Motor neuron (in vitro differentiated cells): ENCODE measurements around the gene UPP2. TPM values are rescaled to one million over a fixed set of nuclear protein-coding genes. Genes with fewer than 3 reads are reported as not detected.

Experiments used
- ATAC-seq, 8 experiments: fragments of 200-7000 bp; cut with Tn5 transposase; replicated peaks in 6 of 8; 2 replicates each; pipeline ENCODE4 v1.8.0; 2021; ENCODE audit warnings: mild to moderate bottlenecking in 8 of 8, moderate library complexity in 8 of 8
- H3K27ac ChIP-seq, 2 donors: fragments of 250-450 bp; sonication (Bioruptor Pico); 2 replicates each; pipeline ENCODE4 v1.9.0; 2021; ENCODE audit warnings: antibody characterized with exemption in 2 of 2, mild to moderate bottlenecking in 2 of 2, moderate library complexity in 1 of 2
- H3K4me1 ChIP-seq, 2 donors: fragments of 250-450 bp; sonication (Bioruptor Pico); replicated peaks in 1 of 2; 2 replicates each; pipeline ENCODE4 v1.6.1; 2021; ENCODE audit warnings: antibody characterized with exemption in 2 of 2, mild to moderate bottlenecking in 2 of 2, moderate library complexity in 1 of 2
- H3K4me3 ChIP-seq, 5 donors: fragments of 250-450 bp; sonication (Bioruptor Pico); 2 replicates each; pipeline ENCODE4 v1.9.0; 2021; ENCODE audit warnings: antibody characterized with exemption in 5 of 5, mild to moderate bottlenecking in 5 of 5, moderate library complexity in 4 of 5
- WGBS, 10 experiments: fragments of 450-650 bp; shearing (Covaris generic); methylation state at CpG; one replicate each; pipeline ENCODE4 v1.0.0; 2022; 5-methylcytosine and 5-hydroxymethylcytosine counted together
- in situ Hi-C, 9 experiments: fragments of 400-800 bp; cut with MboI; loops; one replicate each; pipeline ENCODE4 v1.15.0; 2021; ENCODE audit warnings: low sequenced_read_pairs in 9 of 9, low pct_unique_long_range_greater_than_20kb in 2 of 9; ENCODE audit not compliant: unreplicated experiment in 9 of 9
- total RNA-seq, 8 experiments: library from RNA; unstranded; fragments of 300-600 nt; gene quantifications; 2 replicates each; pipeline versions ENCODE4 v1.2.3 to v1.2.4, GENCODE V29; 2022

Gene UPP2
- total RNA-seq = 1 to 10 TPM in 1 of 8 experiments, under 1 TPM in 5, not detected in 2; 0.05 to 1.1 (median 0.19) TPM

DNA sequence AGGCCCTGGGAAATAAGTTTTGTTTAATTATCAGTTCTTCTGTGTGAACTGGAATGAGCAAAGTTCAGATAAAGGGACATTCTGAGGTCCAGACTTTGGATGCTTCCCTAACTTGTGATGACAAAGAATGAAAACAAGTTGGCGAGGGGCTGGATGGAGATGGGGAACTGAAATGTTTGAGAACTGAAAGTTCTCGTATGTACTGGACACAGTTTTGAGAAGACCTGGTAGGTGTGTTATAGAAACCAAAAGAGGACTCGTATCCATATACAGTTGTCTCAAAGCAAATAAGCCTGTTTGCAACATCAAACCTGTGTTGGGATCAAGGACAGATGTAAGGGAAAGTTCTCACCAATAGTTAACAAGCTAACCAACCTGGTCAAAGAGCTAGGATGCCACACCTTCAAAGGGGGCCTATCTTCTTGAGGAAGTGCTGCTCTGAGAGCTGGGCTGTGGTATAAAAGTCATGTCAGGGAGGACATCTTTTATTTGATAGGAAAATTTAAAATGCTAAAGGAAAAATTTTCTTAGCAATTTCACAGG is at the start of gene UPP2:
UPP2 (plus strand) TSS at position 493 of the 543 bp plus-strand sequence. CDS start 188 bp downstream, outside the sequence.
- no peak within 1 kb of the TSS for H3K4me3 ChIP-seq
- no peak within 1 kb of the TSS for H3K27ac ChIP-seq
- 33 to 100% (median 86%) methylated on average over 1 to 3 of the region's 3 CpGs; no CpG with 5 or more reads in 4 of the 10 experiments for WGBS, 10 experiments
- ATAC-seq = no peak
- in situ Hi-C loops = no loop called here
- H3K4me1 ChIP-seq = no peaks in the 10 kb centered on the region

DNA sequence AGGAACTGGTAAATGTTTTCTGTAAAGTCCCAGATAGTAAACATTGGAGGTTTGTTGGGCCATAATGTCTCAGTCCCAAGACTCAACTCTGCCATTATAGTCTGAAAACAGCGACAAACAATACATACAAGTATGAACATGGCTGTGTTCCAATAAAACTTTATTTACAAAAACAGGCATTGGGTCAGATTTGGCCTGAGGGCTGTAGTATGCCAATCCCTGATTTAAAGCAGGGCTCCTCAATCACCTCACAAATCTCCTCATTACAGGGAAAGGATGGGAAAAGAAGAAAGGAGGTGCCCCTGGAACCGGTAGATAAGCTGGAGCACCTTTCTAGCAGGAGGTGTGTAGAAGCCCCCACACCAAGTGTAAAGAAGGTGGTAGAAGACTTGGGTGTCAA is 48.9 kb upstream of the UPP2 start:
- in situ Hi-C loops = no loop called here
- no peak overlapping the region for H3K4me3 ChIP-seq
- H3K27ac ChIP-seq = no peak overlapping the region
- WGBS, 10 experiments = 14 to 100% (median 77%) methylated on average over 1 to 2 of the region's 2 CpGs; no CpG with 5 or more reads in 3 of the 10 experiments
- H3K4me1 ChIP-seq = no peaks in the 10 kb centered on the region
- no peak for ATAC-seq

DNA sequence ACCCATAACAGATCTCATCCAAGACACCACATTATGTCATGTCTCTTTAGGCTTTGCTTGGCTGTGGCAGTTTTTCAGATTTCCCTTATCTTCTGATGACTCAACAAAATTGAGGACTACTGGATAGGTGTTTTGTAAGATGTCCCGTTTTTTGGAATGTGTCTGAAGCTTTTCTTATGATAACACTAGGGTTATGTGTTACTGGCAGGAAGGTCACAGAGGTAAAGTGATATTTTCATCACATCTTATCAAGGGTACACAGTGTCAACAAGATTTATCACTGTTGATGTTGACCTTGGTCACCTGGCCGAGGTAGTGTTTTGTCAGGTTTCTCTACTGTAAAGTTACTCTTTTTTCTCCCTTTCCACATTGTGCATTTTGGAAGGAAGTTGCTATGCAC is 44.8 kb upstream of the UPP2 start:
- H3K27ac ChIP-seq = no peak overlapping the region
- no peaks in the 10 kb centered on the region for H3K4me1 ChIP-seq
- 0 to 100% (median 60%) methylated on average over 1 to 2 of the region's 2 CpGs; no CpG with 5 or more reads in 1 of the 10 experiments for WGBS, 10 experiments
- in situ Hi-C loops = no loop called here
- no peak overlapping the region for H3K4me3 ChIP-seq
- no peak for ATAC-seq

- no peak overlapping the region for H3K4me3 ChIP-seq
- no peaks in the 10 kb centered on the region for H3K4me1 ChIP-seq
- no peak for ATAC-seq
- in situ Hi-C loops = no loop called here
- 20 to 68% (median 45%) methylated on average over 1 to 2 of the region's 2 CpGs; no CpG with 5 or more reads in 2 of the 10 experiments for WGBS, 10 experiments
- H3K27ac ChIP-seq = no peak overlapping the region
Measured at GRCh38 chr2:158060160-158060834, 41.4 kb upstream of the UPP2 start.

GRCh38 chr2:158060835-158061435 is 40.7 kb upstream of the UPP2 start:
- Histone ChIP-seq H3K4me3 (no peak overlapping the region), H3K4me1 (no peaks in the 10 kb centered on the region), H3K27ac (no peak overlapping the region)
- 6 to 96% (median 86%) methylated on average over 1 to 5 of the region's 5 CpGs; no CpG with 5 or more reads in 3 of the 10 experiments for WGBS, 10 experiments
- in situ Hi-C loops = no loop called here
- ATAC-seq = peak in 2 of 8 experiments; percentile 84 to 94

- H3K4me3 ChIP-seq = no peak overlapping the region
- in situ Hi-C loops = no loop called here
- WGBS, 10 experiments = 44 to 100% (median 76%) methylated on average over 1 to 5 of the region's 5 CpGs; no CpG with 5 or more reads in 2 of the 10 experiments
- H3K27ac ChIP-seq = no peak overlapping the region
- no peak for ATAC-seq
- no peaks in the 10 kb centered on the region for H3K4me1 ChIP-seq
Measured at GRCh38 chr2:158061763-158062162, 39.9 kb upstream of the UPP2 start.

GRCh38 chr2:158066046-158066713 is 35.5 kb upstream of the UPP2 start:
- H3K27ac ChIP-seq = no peak overlapping the region
- no peak for ATAC-seq
- in situ Hi-C loops = no loop called here
- H3K4me1 ChIP-seq = no peaks in the 10 kb centered on the region
- no peak overlapping the region for H3K4me3 ChIP-seq
- WGBS, 10 experiments = 17 to 100% (median 90%) methylated on average over 1 to 3 of the region's 3 CpGs; no CpG with 5 or more reads in 2 of the 10 experiments

DNA sequence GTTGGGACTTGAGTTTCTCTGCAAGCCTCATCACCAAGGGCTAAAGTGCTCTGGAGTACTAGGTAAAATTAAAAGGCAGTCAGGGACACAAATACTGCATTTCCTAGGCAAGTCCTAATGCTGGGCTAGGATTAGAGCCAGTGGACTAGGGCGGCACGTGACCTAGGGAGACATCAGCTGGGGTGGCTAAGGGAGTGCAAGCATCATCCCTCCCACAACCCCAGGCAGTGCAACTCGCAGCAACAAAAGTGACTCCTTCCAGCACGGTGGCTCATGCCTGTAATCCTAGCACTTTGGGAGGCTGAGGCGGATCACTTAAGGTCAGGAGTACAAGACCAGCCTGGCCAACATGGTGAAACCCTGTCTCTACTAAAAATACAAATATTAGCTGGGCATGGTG is 30.7 kb upstream of the UPP2 start:
- no peak overlapping the region for H3K27ac ChIP-seq
- in situ Hi-C loops = no loop called here
- H3K4me1 ChIP-seq = no peaks in the 10 kb centered on the region
- 0 to 100% (median 85%) methylated on average over 1 to 3 of the region's 5 CpGs; no CpG with 5 or more reads in 4 of the 10 experiments for WGBS, 10 experiments
- no peak overlapping the region for H3K4me3 ChIP-seq
- ATAC-seq = no peak

- no peak for ATAC-seq
- no peaks in the 10 kb centered on the region for H3K4me1 ChIP-seq
- H3K4me3 ChIP-seq = no peak overlapping the region
- WGBS, 10 experiments = no CpG with 5 or more reads among the region's 1 CpG
- H3K27ac ChIP-seq = no peak overlapping the region
- in situ Hi-C loops = no loop called here
Measured at GRCh38 chr2:158072361-158072760, 29.3 kb upstream of the UPP2 start.

DNA sequence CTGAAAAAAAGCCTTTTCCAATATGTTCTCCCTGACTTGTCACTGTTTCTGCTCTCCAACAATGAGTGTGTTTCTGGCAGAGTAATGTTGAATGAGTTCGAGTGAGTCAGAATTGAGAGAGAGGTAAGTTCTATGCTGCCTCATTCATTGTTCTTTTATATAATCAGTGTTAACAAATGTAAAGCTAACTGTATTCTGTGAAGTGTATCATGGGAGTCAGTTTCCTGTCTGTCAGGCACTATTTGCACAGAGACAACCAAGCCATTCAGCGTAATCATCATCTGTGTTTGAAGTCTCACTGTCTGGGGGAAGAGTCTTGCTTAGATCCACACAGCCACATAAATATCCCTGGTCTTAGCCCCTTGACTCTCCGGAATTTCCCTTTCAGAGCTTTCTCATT is 22.0 kb upstream of the UPP2 start:
- ATAC-seq = peak in 6 of 8 experiments; percentile 30 to 88 (median 59)
- 6 to 100% (median 53%) methylated on average over 1 to 3 of the region's 3 CpGs; no CpG with 5 or more reads in 1 of the 10 experiments for WGBS, 10 experiments
- no peak overlapping the region for H3K27ac ChIP-seq
- H3K4me3 ChIP-seq = no peak overlapping the region
- in situ Hi-C loops = no loop called here
- H3K4me1 ChIP-seq = no peaks in the 10 kb centered on the region

DNA sequence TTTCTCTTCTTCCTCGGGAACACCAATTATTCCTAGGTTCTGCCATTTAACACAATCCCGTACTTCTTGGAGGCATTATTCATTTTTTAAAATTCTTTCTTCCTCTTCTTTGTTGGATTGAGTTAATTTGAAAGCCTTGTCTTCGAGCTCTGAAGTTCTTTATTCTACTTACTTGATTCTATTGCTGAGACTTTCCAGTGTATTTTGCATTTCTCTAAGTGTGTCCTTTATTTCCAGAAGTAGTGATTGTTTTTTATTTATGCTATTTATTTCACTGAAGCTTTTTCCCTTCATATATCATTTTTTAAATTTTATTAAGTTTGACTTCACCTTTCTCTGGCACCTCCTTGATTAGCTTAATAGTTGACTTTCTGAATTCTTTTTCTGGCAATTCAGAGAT is 13.6 kb upstream of the UPP2 start:
- no peak overlapping the region for H3K27ac ChIP-seq
- H3K4me3 ChIP-seq = no peak overlapping the region
- H3K4me1 ChIP-seq = no peaks in the 10 kb centered on the region
- no peak for ATAC-seq
- in situ Hi-C loops = no loop called here
- WGBS, 10 experiments = 7 to 88% (median 70%) methylated on average over 2 to 3 of the region's 3 CpGs; no CpG with 5 or more reads in 1 of the 10 experiments

GRCh38 chr2:158089322-158089721 is 12.4 kb upstream of the UPP2 start:
- Histone ChIP-seq H3K4me3 (no peak overlapping the region), H3K27ac (no peak overlapping the region), H3K4me1 (no peaks in the 10 kb centered on the region)
- no peak for ATAC-seq
- 17 to 100% (median 87%) methylated on average over 1 to 4 of the region's 5 CpGs; no CpG with 5 or more reads in 3 of the 10 experiments for WGBS, 10 experiments
- in situ Hi-C loops = no loop called here

GRCh38 chr2:158091647-158092046 is 10.0 kb upstream of the UPP2 start:
- in situ Hi-C loops = no loop called here
- ATAC-seq = no peak
- Histone ChIP-seq H3K4me3 (no peak overlapping the region), H3K27ac (no peak overlapping the region), H3K4me1 (no peaks in the 10 kb centered on the region)
- WGBS, 10 experiments = 9 to 88% (median 56%) methylated on average over 1 to 4 of the region's 4 CpGs; no CpG with 5 or more reads in 2 of the 10 experiments
